Fibroblast of pulmonary artery (primary cell): ENCODE measurements around the gene USE1.

ENCODE experiments used
- DNase-seq: peaks from one replicate; pipeline ENCODE4 v3.0.0-alpha.2; 2010; ENCODE audit warnings: low read depth
- H3K4me3 ChIP-seq: replicated peaks from 2 replicates; pipeline ENCODE4 v1.5.1; 2011; ENCODE audit warnings: low read depth, mild to moderate bottlenecking, control low read depth, low read length, moderate library complexity
- TF ChIP-seq, protein P1 (sequence below): IDR thresholded peaks from 2 replicates; pipeline ENCODE4 v1.5.1; 2011; ENCODE audit warnings: mild to moderate bottlenecking, control low read depth, low read length, inconsistent platforms; ENCODE audit errors: missing control alignments

The USE1 gene

DNA sequence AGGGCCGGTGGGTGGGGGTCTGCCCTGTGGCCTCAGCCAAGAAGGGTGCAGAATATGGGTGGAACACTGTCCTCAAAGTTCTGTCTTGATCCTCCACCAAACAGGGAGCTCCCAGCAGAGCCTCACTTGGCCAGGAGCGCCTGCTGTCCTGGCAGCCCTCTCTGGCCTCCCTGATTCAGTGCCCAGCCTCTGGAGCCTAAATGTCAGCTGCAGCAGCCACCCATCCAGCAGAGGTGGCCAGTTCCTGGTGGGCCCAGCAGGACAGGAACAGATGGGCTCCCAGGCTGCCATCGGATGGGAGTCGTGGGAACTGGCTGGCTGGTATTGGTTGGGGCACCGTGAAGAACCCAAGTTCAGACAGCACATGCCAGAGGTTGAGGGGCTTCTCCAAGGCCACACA lies 1.8 kb upstream of the USE1 start:
- no peak overlapping the region for H3K4me3 ChIP-seq
- TF ChIP-seq, protein P1, sequence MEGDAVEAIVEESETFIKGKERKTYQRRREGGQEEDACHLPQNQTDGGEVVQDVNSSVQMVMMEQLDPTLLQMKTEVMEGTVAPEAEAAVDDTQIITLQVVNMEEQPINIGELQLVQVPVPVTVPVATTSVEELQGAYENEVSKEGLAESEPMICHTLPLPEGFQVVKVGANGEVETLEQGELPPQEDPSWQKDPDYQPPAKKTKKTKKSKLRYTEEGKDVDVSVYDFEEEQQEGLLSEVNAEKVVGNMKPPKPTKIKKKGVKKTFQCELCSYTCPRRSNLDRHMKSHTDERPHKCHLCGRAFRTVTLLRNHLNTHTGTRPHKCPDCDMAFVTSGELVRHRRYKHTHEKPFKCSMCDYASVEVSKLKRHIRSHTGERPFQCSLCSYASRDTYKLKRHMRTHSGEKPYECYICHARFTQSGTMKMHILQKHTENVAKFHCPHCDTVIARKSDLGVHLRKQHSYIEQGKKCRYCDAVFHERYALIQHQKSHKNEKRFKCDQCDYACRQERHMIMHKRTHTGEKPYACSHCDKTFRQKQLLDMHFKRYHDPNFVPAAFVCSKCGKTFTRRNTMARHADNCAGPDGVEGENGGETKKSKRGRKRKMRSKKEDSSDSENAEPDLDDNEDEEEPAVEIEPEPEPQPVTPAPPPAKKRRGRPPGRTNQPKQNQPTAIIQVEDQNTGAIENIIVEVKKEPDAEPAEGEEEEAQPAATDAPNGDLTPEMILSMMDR = no peak
- no peak for DNase-seq

DNA sequence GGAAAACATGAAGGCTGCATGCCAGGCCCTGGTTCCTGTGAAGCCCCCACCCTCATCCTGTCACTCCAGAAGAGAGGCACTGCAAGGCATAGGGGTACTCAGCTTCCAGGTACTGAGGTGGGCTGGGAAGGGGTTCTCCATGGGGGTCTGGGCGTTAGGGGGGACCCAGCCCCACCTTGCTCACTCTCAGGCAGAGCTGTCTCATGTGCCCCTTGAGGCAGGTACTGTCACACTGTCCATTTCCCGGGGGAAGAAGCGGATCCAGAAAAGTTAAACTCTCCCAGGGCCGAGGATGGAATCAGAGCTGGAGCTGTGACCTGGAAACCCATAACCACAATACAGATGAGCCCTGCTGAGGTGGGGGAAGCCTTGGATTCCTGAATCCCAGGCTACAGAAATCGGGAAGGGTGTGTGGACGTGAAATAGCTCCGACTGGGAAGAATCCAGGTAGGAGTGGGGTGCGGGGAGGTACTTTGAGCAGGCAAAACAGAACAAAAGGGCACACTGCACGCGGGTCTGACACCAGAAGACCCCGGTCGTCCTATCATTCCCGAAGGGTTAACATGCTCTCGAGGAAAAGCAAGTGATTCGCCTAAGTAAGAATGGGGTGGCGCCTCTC lies 540 bp upstream of the USE1 start:
- DNase-seq = no peak
- peak overlapping the region; percentile 72 for H3K4me3 ChIP-seq
- TF ChIP-seq, protein P1 = no peak

DNA sequence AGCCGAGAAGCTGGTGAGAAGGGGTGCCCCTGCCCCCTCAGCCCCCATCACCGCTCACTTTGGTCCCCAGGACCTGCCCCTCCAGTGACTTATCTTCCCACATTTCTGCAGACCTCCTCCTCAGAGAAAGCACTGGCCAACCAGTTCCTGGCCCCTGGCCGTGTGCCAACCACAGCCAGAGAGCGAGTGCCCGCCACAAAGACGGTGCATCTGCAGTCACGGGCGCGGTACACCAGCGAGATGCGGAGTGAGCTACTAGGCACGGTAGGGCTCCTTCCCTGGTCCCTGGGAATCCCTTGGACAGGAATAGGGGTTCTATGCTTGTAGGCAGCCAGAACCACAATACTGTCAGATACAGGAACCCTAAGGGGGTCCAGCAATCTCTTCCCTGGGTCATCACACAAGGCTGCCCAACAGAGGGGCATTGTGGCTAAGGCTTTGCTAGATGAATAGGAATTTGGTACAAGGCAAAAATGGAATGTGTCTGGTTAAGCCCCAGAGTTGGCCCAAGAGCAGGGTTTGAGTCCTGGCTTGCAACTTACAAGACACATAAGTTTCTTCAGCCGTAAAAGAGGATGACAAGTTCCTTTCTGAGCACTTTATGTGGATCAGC lies 1.0 kb downstream of the USE1 start:
- DNase-seq = no peak
- TF ChIP-seq, protein P1 = no peak
- peak overlapping the region; percentile 72 for H3K4me3 ChIP-seq

DNA sequence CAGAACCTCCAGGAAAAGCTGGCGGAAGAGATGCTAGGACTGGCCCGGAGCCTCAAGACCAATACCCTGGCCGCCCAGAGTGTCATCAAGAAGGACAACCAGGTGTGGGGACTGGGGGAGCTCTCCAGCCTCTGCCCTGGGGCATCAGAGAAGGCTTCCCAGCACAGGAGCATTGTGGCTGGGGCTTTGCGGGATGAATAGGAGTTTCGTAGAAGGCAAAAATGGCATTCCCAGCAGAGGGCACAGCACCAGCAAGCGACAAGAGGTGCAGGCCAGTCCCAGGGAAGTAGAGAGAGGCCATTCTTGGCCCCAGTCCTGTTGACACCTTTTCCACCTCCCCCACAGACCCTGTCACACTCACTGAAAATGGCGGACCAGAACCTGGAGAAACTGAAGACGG lies 4.1 kb downstream of the USE1 start:
- H3K4me3 ChIP-seq = no peak overlapping the region
- TF ChIP-seq, protein P1 = no peak
- DNase-seq = no peak

DNA sequence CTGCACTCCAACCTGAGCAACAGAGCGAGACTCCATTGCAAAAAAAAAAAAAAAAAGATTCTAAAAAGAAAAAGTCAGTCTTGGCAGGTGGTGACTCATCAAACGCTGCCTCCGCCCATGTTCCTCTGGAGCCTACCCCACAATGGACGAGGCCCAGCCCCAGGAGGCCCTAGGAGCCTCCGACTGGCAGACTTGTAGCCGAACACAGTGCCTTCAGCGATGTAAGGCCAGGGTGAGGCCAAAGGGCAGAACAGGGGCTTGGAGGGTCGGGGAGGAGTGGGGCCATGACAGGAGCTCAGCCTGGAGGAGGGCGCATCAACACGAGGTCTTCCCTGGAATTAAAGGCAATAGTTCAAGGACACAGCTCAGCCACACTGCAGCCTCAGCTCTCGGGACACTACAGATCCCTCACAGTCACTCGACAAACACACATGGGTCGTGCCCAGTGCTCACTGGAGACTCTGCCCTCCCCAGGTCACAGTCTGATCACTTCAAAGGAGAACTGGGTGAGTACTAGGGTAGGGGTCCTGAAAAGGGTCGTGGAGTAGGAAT lies 5.1 kb downstream of the USE1 start:
- TF ChIP-seq, protein P1 = no peak
- no peak overlapping the region for H3K4me3 ChIP-seq
- DNase-seq = peak; percentile 83

DNA sequence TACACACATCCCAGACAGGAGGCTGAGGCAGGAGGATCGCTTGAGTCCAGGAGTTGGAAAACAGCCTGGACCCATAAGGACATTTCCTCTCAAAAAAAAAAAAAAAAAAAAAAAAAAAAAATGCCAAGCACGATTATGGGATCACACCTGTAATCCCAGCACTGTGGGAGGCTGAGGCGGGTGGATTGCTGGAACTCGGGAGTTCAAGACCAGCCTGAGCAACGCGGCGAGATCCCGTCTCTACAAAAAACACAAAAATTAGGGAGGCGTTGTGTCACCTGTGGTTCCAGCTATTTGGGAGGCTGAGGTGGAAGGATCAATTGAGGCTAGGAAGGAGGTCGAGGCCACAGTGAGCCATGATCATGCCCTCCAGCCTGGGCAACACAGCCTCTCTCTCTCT lies 9.9 kb downstream of the USE1 start:
- no peak for DNase-seq
- no peak overlapping the region for H3K4me3 ChIP-seq
- TF ChIP-seq, protein P1 = no peak
